Liver (tissue), 9 donors: ENCODE measurements around the gene CHMP5. TPM values are rescaled to one million over a fixed set of nuclear protein-coding genes. Genes with fewer than 3 reads are reported as not detected.

Experiments
- DNase-seq: peaks from one replicate; pipeline ENCODE4 v3.0.0-alpha.2; 2017; ENCODE audit warnings: low spot score
- H3K27ac ChIP-seq, 2 donors: one replicate each; pipeline ENCODE4 v1.7.0; 2013; ENCODE audit warnings: inconsistent platforms in 2 of 2, low read length in 2 of 2, control low read depth in 1 of 2, low read depth in 1 of 2, mild to moderate bottlenecking in 1 of 2
- H3K27me3 ChIP-seq, 4 donors: one replicate each; pipeline versions ENCODE4 v1.6.1 to v1.7.0; 2013; ENCODE audit warnings: low read length in 3 of 4, inconsistent platforms in 1 of 4, mild to moderate bottlenecking in 1 of 4, moderate library complexity in 1 of 4; ENCODE audit not compliant: control insufficient read depth in 4 of 4, insufficient read depth in 4 of 4
- H3K36me3 ChIP-seq, 4 donors: one replicate each; pipeline versions ENCODE4 v1.6.1 to v1.7.0; 2013; ENCODE audit warnings: low read length in 3 of 4, mild to moderate bottlenecking in 3 of 4, low read depth in 1 of 4, moderate library complexity in 1 of 4; ENCODE audit not compliant: control insufficient read depth in 4 of 4, insufficient read depth in 3 of 4
- H3K4me1 ChIP-seq, 4 donors: one replicate each; pipeline versions ENCODE4 v1.6.1 to v1.7.0; 2013; ENCODE audit warnings: low read length in 3 of 4, mild to moderate bottlenecking in 3 of 4, moderate library complexity in 1 of 4; ENCODE audit not compliant: control insufficient read depth in 4 of 4, insufficient read depth in 4 of 4
- H3K4me3 ChIP-seq, 3 donors: one replicate each; pipeline versions ENCODE4 v1.6.1 to v1.7.0; 2013; ENCODE audit warnings: low read length in 3 of 3, control low read depth in 1 of 3, low read depth in 1 of 3, mild to moderate bottlenecking in 1 of 3
- H3K9ac ChIP-seq, 2 donors: one replicate each; pipeline ENCODE4 v1.7.0; 2013; ENCODE audit warnings: low read length in 2 of 2, mild to moderate bottlenecking in 2 of 2, moderate library complexity in 2 of 2, control low read depth in 1 of 2, low read depth in 1 of 2
- H3K9me3 ChIP-seq, 4 donors: one replicate each; pipeline versions ENCODE4 v1.6.1 to v1.7.0; 2013; ENCODE audit warnings: low read length in 3 of 4; ENCODE audit not compliant: control insufficient read depth in 4 of 4
- EGR1 ChIP-seq, 2 donors: IDR thresholded peaks; 2 replicates each; pipeline ENCODE4 v1.6.1; 2016 to 2018; ENCODE audit warnings: antibody characterized with exemption in 2 of 2, low read depth in 2 of 2
- FOXA1 ChIP-seq: IDR thresholded peaks from 2 replicates; pipeline ENCODE4 v1.6.1; 2016; ENCODE audit warnings: antibody characterized with exemption
- FOXA2 ChIP-seq: IDR thresholded peaks from 2 replicates; pipeline ENCODE4 v1.6.1; 2016; ENCODE audit warnings: antibody characterized with exemption
- GABPA ChIP-seq, 2 donors: IDR thresholded peaks in 1 of 2; conservative IDR thresholded peaks in 1 of 2; 2 replicates each; pipeline ENCODE4 v1.6.1; 2016; ENCODE audit warnings: antibody characterized with exemption in 2 of 2, mild to moderate bottlenecking in 1 of 2, moderate library complexity in 1 of 2
- HNF4A ChIP-seq, 2 donors: conservative IDR thresholded peaks; 2 replicates each; pipeline ENCODE4 v1.6.1; 2016; ENCODE audit warnings: antibody characterized with exemption in 2 of 2, mild to moderate bottlenecking in 2 of 2
- HNF4G ChIP-seq: IDR thresholded peaks from 2 replicates; pipeline ENCODE4 v1.6.1; 2016; ENCODE audit warnings: antibody characterized with exemption
- JUND ChIP-seq, 2 donors: IDR thresholded peaks; 2 replicates each; pipeline ENCODE4 v1.6.1; 2016; ENCODE audit warnings: antibody characterized with exemption in 2 of 2
- NR2F2 ChIP-seq: IDR thresholded peaks from 2 replicates; pipeline ENCODE4 v1.6.1; 2016; ENCODE audit warnings: antibody characterized with exemption
- RAD21 ChIP-seq, 2 donors: IDR thresholded peaks; 2 replicates each; pipeline ENCODE4 v1.6.1; 2016; ENCODE audit warnings: antibody characterized with exemption in 2 of 2, mild to moderate bottlenecking in 2 of 2
- REST ChIP-seq: IDR thresholded peaks from 2 replicates; pipeline ENCODE4 v1.6.1; 2016; ENCODE audit warnings: antibody characterized with exemption, mild to moderate bottlenecking
- RXRA ChIP-seq, 2 donors: IDR thresholded peaks; 2 replicates each; pipeline ENCODE4 v1.6.1; 2017 to 2018; ENCODE audit warnings: antibody characterized with exemption in 2 of 2, mild to moderate bottlenecking in 1 of 2
- SP1 ChIP-seq: IDR thresholded peaks from 2 replicates; pipeline ENCODE4 v1.6.1; 2018; ENCODE audit warnings: antibody characterized with exemption, mild to moderate bottlenecking
- TAF1 ChIP-seq: conservative IDR thresholded peaks from 2 replicates; pipeline ENCODE4 v1.6.1; 2016; ENCODE audit warnings: antibody characterized with exemption, mild to moderate bottlenecking
- YY1 ChIP-seq: IDR thresholded peaks from 2 replicates; pipeline ENCODE4 v1.6.1; 2016; ENCODE audit warnings: antibody characterized with exemption, mild to moderate bottlenecking
- WGBS: extraction: QIAGEN DNeasy Blood & Tissue Kit; methylation state at CpG from one replicate; pipeline ENCODE4 v1.1.7; 2013; 5-methylcytosine and 5-hydroxymethylcytosine counted together
- polyA plus RNA-seq, 2 donors: library from polyadenylated mRNA; stranded (reverse) in 1 of 2; unstranded in 1 of 2; fragments of 200-250 nt in 1 of 2; fragments of >200 nt in 1 of 2; fragmentation: Nextera tagmentation in 1 of 2; extraction: Ambion mirVana in 1 of 2; gene quantifications; one replicate each; pipeline versions ENCODE4 v1.2.1 to v1.2.3, GENCODE V29; 2013 to 2015
- total RNA-seq, 2 donors: library from RNA; depleted of rRNA; stranded (reverse); fragments of >200 nt; gene quantifications; one replicate each; pipeline ENCODE4 v1.2.3, GENCODE V29; 2014
- TF ChIP-seq, protein P1 (sequence below): IDR thresholded peaks from 2 replicates; pipeline ENCODE4 v1.6.1; 2016; ENCODE audit warnings: antibody characterized with exemption
- TF ChIP-seq, protein P2 (sequence below): IDR thresholded peaks from 2 replicates; pipeline ENCODE4 v1.6.1; 2016; ENCODE audit warnings: antibody characterized with exemption
- TF ChIP-seq, protein P3 (sequence below): fragments of 150-350 bp; IDR thresholded peaks from 2 replicates; pipeline ENCODE4 v1.5.1; 2017; ENCODE audit warnings: improper control_type of control experiment, low read depth, low read length; ENCODE audit not compliant: missing input control
- TF ChIP-seq, protein P4 (sequence below): IDR thresholded peaks from 2 replicates; pipeline ENCODE4 v1.6.1; 2016; ENCODE audit warnings: antibody characterized with exemption
- donor health status: healthy.
- donor health status: healthy.
- donor health status: healthy.
- donor health status: healthy.
- donor health status: healthy.

Gene CHMP5
- total and polyA plus RNA-seq, 4 donors, result 23.2 to 34.8 (median 27.8) TPM

- Histone ChIP-seq H3K9ac (no peak overlapping the region), H3K4me3 (no peak overlapping the region), H3K36me3 (peaks cover 0 to 19% (median 5%) of the 10 kb centered on the region in 4 donors), H3K9me3 (no peaks in the 10 kb centered on the region), H3K27me3 (no peaks in the 10 kb centered on the region), H3K4me1 (no peaks in the 10 kb centered on the region), H3K27ac (no peak overlapping the region)
- no peak for DNase-seq
- no peak for TF ChIP-seq FOXA1
- TF ChIP-seq, protein P1, sequence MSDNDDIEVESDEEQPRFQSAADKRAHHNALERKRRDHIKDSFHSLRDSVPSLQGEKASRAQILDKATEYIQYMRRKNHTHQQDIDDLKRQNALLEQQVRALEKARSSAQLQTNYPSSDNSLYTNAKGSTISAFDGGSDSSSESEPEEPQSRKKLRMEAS, result no peak
- no peak for TF ChIP-seq GABPA (IDR thresholded peaks at IDR 0.05 in 1 of 2, conservative IDR thresholded peaks at IDR 0.05 in 1 of 2)
- TF ChIP-seq NR2F2, result no peak
- WGBS, result 84% methylated on average over 6 of the region's 6 CpGs
Observed at GRCh38 chr9:33249087-33249658, 15.7 kb upstream of the CHMP5 start.

DNA sequence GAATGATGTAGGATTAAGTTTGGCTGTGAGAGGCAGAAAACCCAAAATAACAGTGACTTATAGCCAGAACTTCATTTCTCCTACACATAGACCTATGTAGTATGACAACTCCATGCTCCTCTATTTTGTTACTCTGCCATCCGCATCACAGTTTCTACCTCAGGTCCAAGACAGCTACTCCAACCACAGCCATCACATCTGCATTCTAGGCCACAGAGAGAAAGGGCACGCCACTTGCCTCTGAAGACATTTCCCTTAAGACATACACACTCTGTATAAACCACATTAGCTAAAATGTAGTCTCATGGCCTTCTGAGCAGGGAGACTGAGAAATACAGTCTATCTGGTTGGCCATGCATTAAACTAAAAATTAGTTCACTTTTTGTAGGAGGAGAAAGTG lies 14.9 kb upstream of the CHMP5 start:
- H3K9ac ChIP-seq, result no peak overlapping the region
- H3K27ac ChIP-seq, result no peak overlapping the region
- no peaks in the 10 kb centered on the region for H3K27me3 ChIP-seq
- no peak overlapping the region for H3K4me3 ChIP-seq
- TF ChIP-seq JUND (IDR thresholded peaks at IDR 0.05), result no peak
- no peak for TF ChIP-seq FOXA2
- no peaks in the 10 kb centered on the region for H3K4me1 ChIP-seq
- H3K36me3 ChIP-seq, result peaks cover under 1 to 27% (median 11%) of the 10 kb centered on the region in 4 donors
- H3K9me3 ChIP-seq, result no peaks in the 10 kb centered on the region
- 95% methylated on average over 2 of the region's 2 CpGs for WGBS
- no peak for DNase-seq

GRCh38 chr9:33250458-33250995 lies 14.3 kb upstream of the CHMP5 start:
- TF ChIP-seq EGR1 (IDR thresholded peaks at IDR 0.05; ENCODE audit: low read depth in 2 of 2), result no peak
- TF ChIP-seq YY1, result no peak
- no peak for TF ChIP-seq JUND (IDR thresholded peaks at IDR 0.05)
- no peak for TF ChIP-seq NR2F2
- TF ChIP-seq, protein P2, sequence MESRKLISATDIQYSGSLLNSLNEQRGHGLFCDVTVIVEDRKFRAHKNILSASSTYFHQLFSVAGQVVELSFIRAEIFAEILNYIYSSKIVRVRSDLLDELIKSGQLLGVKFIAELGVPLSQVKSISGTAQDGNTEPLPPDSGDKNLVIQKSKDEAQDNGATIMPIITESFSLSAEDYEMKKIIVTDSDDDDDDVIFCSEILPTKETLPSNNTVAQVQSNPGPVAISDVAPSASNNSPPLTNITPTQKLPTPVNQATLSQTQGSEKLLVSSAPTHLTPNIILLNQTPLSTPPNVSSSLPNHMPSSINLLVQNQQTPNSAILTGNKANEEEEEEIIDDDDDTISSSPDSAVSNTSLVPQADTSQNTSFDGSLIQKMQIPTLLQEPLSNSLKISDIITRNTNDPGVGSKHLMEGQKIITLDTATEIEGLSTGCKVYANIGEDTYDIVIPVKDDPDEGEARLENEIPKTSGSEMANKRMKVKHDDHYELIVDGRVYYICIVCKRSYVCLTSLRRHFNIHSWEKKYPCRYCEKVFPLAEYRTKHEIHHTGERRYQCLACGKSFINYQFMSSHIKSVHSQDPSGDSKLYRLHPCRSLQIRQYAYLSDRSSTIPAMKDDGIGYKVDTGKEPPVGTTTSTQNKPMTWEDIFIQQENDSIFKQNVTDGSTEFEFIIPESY, result no peak
- no peak for TF ChIP-seq REST
- no peak for TF ChIP-seq RAD21 (IDR thresholded peaks at IDR 0.05)
- no peak for TF ChIP-seq HNF4A (conservative IDR thresholded peaks at IDR 0.05)
- TF ChIP-seq GABPA (IDR thresholded peaks at IDR 0.05 in 1 of 2, conservative IDR thresholded peaks at IDR 0.05 in 1 of 2), result no peak
- TF ChIP-seq, protein P3, sequence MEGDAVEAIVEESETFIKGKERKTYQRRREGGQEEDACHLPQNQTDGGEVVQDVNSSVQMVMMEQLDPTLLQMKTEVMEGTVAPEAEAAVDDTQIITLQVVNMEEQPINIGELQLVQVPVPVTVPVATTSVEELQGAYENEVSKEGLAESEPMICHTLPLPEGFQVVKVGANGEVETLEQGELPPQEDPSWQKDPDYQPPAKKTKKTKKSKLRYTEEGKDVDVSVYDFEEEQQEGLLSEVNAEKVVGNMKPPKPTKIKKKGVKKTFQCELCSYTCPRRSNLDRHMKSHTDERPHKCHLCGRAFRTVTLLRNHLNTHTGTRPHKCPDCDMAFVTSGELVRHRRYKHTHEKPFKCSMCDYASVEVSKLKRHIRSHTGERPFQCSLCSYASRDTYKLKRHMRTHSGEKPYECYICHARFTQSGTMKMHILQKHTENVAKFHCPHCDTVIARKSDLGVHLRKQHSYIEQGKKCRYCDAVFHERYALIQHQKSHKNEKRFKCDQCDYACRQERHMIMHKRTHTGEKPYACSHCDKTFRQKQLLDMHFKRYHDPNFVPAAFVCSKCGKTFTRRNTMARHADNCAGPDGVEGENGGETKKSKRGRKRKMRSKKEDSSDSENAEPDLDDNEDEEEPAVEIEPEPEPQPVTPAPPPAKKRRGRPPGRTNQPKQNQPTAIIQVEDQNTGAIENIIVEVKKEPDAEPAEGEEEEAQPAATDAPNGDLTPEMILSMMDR, result no peak
- no peak for TF ChIP-seq TAF1
- TF ChIP-seq, protein P1, result no peak
- no peak for TF ChIP-seq FOXA2
- TF ChIP-seq, protein P4, sequence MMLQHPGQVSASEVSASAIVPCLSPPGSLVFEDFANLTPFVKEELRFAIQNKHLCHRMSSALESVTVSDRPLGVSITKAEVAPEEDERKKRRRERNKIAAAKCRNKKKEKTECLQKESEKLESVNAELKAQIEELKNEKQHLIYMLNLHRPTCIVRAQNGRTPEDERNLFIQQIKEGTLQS, result no peak
- no peak for TF ChIP-seq FOXA1
- TF ChIP-seq RXRA (IDR thresholded peaks at IDR 0.05), result no peak
- TF ChIP-seq HNF4G, result no peak
- no peak for TF ChIP-seq SP1
- 80% methylated on average over 1 of the region's 1 CpG for WGBS
- H3K27ac ChIP-seq, result no peak overlapping the region
- DNase-seq, result no peak
- no peak overlapping the region for H3K9ac ChIP-seq
- H3K27me3 ChIP-seq, result no peaks in the 10 kb centered on the region
- no peaks in the 10 kb centered on the region for H3K4me1 ChIP-seq
- H3K4me3 ChIP-seq, result no peak overlapping the region
- no peaks in the 10 kb centered on the region for H3K9me3 ChIP-seq
- H3K36me3 ChIP-seq, result peaks cover 6 to 32% (median 17%) of the 10 kb centered on the region in 4 donors
